ENCODE results near the gene C16orf87.

The C16orf87 gene

DNA sequence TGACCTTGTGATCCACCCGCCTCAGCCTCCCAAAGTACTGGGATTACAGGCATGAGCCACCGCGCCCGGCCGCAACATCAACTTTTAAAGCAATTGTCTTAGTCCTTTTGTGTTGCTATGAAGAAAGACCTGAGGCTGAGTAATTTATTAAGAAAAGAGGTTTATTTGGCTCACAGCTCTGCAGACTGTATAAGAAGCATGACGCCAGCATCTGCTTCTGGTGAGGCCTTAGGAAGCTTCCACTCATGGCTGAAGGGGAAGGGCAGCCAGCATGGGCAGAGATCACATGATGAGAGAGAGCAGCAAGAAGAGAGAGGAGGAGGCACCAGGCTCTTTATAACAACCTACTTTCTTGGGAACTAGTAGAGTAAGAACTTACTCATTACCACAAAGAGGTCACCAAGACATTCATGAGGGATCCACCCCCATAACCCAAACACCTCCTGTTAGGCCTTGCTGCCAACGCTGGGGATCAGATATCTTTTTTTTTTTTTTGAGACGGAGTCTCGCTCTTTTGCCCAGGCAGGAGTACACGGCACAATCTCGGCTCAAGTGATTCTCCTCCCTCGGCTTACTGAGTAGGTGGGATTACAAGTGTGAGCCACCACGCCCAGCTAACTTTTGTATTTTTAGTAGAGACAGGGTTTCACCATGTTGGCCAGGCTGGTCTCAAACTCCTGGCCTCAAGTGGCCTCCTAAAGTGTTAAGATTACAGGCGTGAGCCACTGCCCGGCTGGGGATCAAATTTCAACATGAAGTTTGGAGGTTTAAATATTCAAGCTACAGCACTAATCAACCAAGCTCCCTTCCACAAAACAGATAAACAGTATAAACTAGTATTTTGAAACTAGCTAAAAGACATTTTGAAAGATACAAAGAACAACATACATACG lies 31.8 kb upstream of the C16orf87 start:
- no peak for DNase-seq (ENCODE audit: low read depth)
- TF ChIP-seq, protein P1, sequence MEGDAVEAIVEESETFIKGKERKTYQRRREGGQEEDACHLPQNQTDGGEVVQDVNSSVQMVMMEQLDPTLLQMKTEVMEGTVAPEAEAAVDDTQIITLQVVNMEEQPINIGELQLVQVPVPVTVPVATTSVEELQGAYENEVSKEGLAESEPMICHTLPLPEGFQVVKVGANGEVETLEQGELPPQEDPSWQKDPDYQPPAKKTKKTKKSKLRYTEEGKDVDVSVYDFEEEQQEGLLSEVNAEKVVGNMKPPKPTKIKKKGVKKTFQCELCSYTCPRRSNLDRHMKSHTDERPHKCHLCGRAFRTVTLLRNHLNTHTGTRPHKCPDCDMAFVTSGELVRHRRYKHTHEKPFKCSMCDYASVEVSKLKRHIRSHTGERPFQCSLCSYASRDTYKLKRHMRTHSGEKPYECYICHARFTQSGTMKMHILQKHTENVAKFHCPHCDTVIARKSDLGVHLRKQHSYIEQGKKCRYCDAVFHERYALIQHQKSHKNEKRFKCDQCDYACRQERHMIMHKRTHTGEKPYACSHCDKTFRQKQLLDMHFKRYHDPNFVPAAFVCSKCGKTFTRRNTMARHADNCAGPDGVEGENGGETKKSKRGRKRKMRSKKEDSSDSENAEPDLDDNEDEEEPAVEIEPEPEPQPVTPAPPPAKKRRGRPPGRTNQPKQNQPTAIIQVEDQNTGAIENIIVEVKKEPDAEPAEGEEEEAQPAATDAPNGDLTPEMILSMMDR (IDR thresholded peaks at IDR 0.05; ENCODE audit: insufficient read depth, low read depth, low read length, missing control alignments): no peak
- no peak overlapping the region for H3K4me3 ChIP-seq (ENCODE audit: low read depth, low read length)

DNA sequence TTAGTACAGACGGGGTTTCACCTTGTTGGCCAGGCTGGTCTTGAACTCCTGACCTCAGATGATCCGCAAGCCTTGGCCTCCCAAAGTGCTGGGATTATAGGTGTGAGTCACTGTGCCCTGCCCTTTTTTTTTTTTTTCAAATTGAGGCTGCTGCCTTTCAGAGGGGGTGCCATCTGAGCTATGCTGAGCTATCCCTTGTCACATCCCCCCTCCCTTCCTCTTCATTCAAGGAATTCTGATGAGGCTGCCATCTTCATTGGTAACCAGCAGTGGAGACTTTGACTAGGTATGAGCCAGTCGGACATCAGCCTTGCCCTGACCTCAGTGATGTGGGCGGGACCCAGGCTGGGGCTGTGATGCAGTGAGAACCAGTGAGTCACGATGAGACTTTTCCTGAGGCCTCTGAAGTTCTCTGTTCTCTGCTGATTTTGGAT lies 28.8 kb upstream of the C16orf87 start:
- no peak for DNase-seq (ENCODE audit: low read depth)
- H3K4me3 ChIP-seq (ENCODE audit: low read depth, low read length): no peak overlapping the region
- TF ChIP-seq, protein P1 (IDR thresholded peaks at IDR 0.05; ENCODE audit: insufficient read depth, low read depth, low read length, missing control alignments): no peak

DNA sequence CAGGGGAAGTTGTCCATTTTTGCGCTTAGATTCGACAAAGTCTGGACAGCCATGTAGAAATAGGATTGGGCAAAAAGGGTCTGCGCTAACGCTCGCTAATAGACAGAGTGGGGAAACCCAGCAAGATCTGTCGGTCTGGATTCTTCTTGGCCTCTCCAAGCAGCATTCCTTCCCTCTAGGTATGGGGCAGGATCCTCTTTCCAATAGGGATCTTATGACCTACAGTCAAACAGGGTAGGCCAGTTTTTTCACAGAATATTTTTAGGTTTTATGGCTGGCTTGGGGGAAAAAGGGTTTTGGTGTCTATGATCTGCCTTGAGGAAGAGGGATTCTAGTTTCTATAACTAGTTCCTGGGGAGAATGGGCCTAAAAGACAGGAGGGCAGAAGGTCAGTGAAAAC lies 27.2 kb upstream of the C16orf87 start:
- no peak for DNase-seq (ENCODE audit: low read depth)
- TF ChIP-seq, protein P1 (IDR thresholded peaks at IDR 0.05; ENCODE audit: insufficient read depth, low read depth, low read length, missing control alignments): no peak
- H3K4me3 ChIP-seq (ENCODE audit: low read depth, low read length): no peak overlapping the region

DNA sequence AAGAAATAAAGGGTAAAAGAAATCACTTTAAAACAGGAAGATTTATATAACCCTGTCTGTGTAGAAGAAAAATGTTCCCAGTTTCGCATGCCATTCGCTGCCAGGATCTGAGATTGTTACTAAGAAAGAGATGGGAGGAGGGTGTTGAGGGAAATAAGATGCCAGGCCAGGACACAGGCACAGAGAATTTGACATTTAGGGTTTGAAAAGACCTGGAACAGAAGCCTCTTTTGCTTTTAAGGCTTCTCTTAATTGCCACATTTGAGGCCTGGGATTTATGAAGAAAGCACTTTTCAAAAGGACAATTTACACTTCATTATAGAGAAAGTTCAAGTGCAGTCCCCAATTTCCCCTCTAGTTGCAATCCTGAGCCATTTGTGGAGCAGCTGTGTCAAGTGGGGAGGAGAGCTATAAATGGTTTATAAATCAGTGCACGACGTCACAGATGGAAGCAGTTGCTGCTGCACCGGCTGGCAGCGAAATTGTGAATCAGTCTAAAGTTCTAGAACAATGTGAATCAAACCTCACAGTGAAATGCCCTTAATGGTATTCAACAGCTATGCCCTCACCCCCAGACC lies 26.5 kb upstream of the C16orf87 start:
- TF ChIP-seq, protein P1 (IDR thresholded peaks at IDR 0.05; ENCODE audit: insufficient read depth, low read depth, low read length, missing control alignments): peak; percentile 33
- no peak overlapping the region for H3K4me3 ChIP-seq (ENCODE audit: low read depth, low read length)
- peak; percentile 32 for DNase-seq (ENCODE audit: low read depth)

DNA sequence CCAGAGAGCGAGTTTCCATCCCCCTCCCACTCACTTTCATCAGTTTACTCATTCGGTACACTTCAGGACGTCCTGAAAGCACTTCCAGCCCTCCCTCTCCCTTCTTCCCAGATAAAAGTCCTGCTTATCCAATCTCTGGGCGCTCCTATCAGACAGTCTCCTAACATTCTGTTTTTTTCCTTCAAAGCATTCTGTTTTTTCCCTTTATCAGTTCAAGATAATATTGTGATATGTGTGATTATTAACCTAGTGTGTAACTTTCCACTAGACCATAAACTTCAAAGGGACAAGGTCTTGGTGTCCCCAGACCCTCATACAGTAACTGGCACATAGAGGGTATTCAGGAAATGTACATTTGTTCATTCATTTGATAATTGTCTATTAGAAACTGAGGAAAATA lies 24.4 kb upstream of the C16orf87 start:
- TF ChIP-seq, protein P1 (IDR thresholded peaks at IDR 0.05; ENCODE audit: insufficient read depth, low read depth, low read length, missing control alignments): no peak
- no peak overlapping the region for H3K4me3 ChIP-seq (ENCODE audit: low read depth, low read length)
- no peak for DNase-seq (ENCODE audit: low read depth)

DNA sequence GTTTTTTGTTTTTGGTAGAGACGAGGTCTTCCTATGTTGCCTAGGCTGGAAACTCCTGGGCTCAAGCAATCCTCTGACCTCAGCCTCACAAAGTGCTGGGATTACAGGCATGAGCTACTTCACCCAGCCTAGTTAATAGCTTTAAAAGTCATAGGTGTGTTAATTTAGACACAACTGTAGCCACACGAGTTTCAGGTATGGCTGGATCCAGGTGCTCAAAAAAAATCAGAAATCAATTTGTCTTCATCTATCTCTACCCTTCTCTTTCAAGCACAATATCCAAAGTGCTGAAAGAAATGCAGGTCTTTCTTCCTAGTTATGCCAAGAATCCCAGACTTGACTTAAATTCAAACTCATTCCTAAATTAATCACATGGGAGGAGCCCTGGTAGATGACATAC lies 23.9 kb upstream of the C16orf87 start:
- TF ChIP-seq, protein P1 (IDR thresholded peaks at IDR 0.05; ENCODE audit: insufficient read depth, low read depth, low read length, missing control alignments): no peak
- DNase-seq (ENCODE audit: low read depth): no peak
- H3K4me3 ChIP-seq (ENCODE audit: low read depth, low read length): no peak overlapping the region
